ENCODE measurements around the gene LGR6.

The LGR6 gene

DNA sequence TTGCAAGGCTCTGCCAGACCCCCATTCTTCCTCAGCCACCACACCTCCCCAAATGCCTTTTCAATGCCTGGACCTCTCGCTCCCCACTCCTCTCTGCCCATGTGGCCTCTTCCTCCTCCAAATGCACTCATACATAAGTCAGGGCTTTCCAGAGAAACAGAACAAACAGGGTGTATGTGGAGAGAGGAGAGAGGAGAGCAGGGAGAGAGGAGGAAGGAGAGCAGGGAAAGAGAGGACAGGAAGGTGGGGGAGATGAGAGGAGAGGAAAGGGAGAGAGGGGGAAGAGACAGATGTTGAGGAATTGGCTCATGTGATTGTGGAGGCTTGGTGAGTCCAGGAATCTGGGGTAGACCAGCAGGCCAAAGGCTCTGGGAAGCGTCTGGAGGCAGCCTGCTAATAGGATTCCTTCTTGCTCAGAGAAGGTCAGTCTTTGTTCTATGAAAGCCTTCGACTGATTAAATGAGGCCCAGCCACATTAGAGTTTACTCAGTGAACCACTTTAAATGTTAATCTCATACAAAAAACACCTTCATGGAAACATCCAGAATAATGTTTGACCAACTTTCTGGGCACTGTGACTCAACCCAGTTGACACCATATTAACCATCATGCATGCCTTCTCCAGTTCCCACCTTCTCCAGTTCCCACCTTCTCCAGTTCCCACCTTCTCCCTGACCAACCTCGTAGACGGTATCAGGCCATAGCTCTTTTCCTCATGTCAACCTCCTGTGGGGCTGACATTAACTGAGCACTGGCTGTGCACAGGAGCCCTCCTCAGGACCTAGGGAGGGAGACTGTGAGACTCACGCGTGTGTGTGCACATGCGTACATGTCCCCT, 11.3 kb upstream of the LGR6 start:
- H3K4me3 ChIP-seq (ENCODE audit: low read length) = no peak overlapping the region
- TF ChIP-seq, protein P1, sequence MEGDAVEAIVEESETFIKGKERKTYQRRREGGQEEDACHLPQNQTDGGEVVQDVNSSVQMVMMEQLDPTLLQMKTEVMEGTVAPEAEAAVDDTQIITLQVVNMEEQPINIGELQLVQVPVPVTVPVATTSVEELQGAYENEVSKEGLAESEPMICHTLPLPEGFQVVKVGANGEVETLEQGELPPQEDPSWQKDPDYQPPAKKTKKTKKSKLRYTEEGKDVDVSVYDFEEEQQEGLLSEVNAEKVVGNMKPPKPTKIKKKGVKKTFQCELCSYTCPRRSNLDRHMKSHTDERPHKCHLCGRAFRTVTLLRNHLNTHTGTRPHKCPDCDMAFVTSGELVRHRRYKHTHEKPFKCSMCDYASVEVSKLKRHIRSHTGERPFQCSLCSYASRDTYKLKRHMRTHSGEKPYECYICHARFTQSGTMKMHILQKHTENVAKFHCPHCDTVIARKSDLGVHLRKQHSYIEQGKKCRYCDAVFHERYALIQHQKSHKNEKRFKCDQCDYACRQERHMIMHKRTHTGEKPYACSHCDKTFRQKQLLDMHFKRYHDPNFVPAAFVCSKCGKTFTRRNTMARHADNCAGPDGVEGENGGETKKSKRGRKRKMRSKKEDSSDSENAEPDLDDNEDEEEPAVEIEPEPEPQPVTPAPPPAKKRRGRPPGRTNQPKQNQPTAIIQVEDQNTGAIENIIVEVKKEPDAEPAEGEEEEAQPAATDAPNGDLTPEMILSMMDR (conservative IDR thresholded peaks at IDR 0.05; ENCODE audit: low read length) = no peak
- DNase-seq (ENCODE audit: low read depth) = no peak

DNA sequence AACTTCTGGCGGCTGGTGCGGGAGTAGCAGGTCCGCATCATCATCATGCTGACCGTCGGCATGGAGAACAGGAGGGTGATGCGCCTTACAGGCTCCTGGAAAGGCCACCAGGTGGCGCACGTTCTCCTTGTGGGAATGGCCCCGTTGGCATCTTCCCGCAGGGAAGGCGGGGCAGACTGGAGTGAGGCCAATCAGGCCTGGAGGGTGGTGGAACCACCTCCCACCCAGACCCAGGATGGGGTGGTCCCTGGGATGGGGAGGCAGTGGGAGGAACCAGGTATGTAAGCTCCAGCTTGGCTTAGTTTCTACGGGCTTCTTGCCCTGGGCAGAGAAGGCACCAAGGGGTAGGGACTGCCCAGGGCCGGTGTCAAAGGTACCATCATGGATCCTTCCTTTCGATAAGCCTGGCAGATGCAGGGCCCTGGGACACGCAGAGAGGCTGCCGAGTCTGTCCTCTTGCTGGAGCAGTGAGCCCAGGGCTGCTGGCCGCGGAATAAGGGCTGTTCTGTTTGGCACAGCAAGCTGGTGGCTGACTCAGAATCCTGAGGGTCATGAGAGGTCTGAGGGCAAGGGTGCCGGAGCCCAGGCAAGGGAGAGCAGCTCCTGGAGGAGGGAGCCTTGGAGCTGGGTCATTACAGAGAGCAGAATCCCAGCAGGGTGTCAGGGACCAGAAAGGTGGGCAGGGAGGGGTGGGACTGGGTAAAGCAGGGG, 8.7 kb upstream of the LGR6 start:
- no peak overlapping the region for H3K4me3 ChIP-seq (ENCODE audit: low read length)
- DNase-seq (ENCODE audit: low read depth) = peak; percentile 76
- TF ChIP-seq, protein P1 (conservative IDR thresholded peaks at IDR 0.05; ENCODE audit: low read length) = peak; percentile 79

DNA sequence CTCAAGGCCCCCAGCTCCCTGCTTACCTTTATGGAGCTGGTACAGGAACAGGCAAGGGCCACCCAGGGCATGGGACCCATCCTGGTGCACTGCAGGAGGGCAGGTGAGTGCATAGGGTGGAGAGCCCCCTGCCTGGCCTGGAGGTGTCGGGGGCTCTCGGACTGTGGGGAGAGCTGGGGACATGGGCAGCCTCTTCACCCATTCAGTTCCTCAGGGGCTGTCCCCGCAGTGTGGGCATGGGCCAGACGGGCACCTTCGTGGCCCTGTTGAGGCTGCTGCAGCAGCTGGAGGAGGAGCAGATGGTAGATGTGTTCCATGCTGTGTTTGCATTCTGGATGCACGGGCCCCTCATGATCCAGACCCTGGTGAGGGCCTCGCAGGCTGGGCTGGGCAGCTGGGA, 7.3 kb upstream of the LGR6 start:
- TF ChIP-seq, protein P1 (conservative IDR thresholded peaks at IDR 0.05; ENCODE audit: low read length) = no peak
- DNase-seq (ENCODE audit: low read depth) = no peak
- H3K4me3 ChIP-seq (ENCODE audit: low read length) = no peak overlapping the region

DNA sequence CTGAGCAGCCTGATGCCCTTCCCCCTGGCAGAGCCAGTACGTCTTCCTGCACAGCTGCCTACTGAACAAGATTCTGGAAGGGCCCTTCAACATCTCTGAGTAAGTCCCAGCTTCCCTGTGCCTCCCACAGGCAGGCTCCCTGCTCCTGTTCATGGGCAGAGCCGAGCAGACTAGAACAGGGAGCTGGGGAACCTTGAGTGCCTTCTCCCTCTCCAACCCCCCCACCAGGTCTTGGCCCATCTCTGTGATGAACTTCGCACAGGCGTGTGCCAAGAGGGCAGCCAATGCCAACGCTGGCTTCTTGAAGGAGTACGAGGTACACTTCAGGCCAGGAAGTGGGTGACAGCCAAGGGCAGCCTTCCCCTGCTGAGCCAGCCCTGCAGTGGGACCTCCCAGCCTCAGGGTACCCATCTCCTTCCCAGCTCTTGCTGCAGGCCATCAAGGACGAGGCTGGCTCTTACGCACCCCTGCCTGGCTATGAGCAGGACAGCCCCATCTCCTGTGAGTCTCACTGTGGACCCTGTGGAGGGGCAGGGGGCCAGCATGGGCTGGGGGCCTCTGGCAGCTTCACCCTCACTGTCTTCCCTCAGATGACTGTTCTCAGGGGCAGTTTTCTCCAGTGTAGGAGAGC, 6.4 kb upstream of the LGR6 start:
- TF ChIP-seq, protein P1 (conservative IDR thresholded peaks at IDR 0.05; ENCODE audit: low read length) = no peak
- no peak overlapping the region for H3K4me3 ChIP-seq (ENCODE audit: low read length)
- DNase-seq (ENCODE audit: low read depth) = no peak

DNA sequence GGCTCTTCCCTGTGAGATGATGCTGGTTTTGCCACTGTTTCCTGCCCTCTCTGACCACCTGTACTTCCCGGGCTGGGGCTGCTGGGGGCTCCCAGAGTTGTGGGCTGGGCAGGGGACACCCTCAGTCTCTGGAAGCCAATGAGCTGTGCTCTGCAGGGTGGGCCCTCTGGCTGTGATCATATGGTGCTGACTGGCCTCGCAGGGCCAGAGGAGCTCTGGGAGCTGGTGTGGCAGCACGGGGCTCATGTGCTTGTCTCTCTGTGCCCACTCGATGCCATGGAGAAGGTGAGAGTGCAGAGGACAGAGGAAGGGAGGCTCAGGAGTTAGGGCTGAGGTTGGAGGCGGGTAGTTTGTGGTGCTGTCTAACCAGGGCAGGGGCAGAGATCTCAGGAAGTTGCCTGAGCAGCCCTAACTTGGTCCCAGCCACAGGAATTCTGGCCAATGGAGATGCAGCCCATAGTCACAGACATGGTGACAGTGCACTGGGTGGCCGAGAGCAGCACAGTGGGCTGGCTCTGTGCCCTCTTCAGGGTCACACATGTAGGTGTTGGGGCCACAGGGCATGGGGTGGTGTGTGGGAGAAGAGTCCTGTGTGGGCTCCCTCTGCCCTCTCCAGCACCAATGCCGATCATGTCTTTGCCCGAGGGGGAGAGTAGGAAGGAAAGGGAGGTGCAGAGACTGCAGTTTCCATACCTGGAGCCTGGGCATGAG, 5.7 kb upstream of the LGR6 start:
- no peak overlapping the region for H3K4me3 ChIP-seq (ENCODE audit: low read length)
- TF ChIP-seq, protein P1 (conservative IDR thresholded peaks at IDR 0.05; ENCODE audit: low read length) = no peak

DNA sequence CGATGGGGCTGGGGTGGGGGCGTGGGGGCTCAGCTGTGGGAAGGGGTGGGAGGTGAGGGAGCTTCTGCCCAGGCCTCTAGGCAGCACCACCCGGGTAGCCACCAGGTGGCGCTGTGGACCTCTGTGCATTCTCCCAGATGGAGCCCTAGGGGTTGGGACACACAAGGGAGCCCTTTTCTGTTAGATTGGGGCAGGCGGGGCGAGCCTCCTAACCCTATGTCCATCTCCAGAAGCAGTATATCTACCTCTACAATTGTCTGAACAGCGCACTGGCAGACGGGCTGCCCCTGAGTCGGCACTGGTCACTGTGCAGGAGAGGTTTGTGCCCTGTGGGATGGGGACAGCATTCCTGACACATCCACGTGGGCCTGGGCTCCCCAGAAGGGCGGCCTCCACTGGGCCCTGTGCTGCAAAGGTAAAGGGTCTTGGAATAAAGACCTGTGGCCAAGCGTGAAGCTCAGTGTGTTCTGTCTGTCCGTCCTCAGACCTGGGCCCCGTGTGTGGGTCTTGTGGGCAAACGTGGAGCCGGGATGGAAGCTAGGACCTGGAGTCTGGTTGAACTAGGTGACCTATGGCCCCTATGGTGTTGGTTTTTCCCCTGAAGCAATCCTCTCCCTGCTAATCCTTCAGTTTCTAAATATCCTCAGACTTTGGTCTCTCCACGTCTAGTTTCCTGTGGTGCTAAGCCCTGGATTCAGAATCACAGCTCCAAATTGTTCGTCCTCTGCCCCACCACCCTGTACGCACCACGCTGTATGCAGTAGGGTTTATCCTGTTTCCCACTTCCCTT, 4.4 kb upstream of the LGR6 start:
- TF ChIP-seq, protein P1 (conservative IDR thresholded peaks at IDR 0.05; ENCODE audit: low read length) = peak; percentile 66
- no peak overlapping the region for H3K4me3 ChIP-seq (ENCODE audit: low read length)
- DNase-seq (ENCODE audit: low read depth) = peak; percentile 43

More for the DNA sequence above, 5.7 kb upstream of the LGR6 start:
- no peak for DNase-seq (ENCODE audit: low read depth)

All from AG10803 (cell line).